Measurements from ENCODE around the gene MYH11.

MYH11 gene

GRCh38 chr16:15686287-15686686 lies 170.5 kb downstream of the MYH11 start:
- TF ChIP-seq EGR1 (IDR thresholded peaks at IDR 0.05) (no peak), REST (IDR thresholded peaks at IDR 0.05; ENCODE audit: low read depth) (no peak), ZBTB7A (IDR thresholded peaks at IDR 0.05; ENCODE audit: low read depth) (no peak), FOXM1 (IDR thresholded peaks at IDR 0.05; ENCODE audit: borderline replicate concordance, low read depth) (no peak), USF1 (IDR thresholded peaks at IDR 0.05) (no peak), TAF1 (IDR thresholded peaks at IDR 0.05; ENCODE audit: low read depth) (no peak), NFIC (IDR thresholded peaks at IDR 0.05) (no peak), CEBPB (IDR thresholded peaks at IDR 0.05) (no peak), EP300 (IDR thresholded peaks at IDR 0.05; ENCODE audit: borderline replicate concordance) (no peak), TCF12 (IDR thresholded peaks at IDR 0.05; ENCODE audit: low read depth) (no peak)

GRCh38 chr16:15682105-15682570 lies 174.7 kb downstream of the MYH11 start:
- TF ChIP-seq MAX (IDR thresholded peaks at IDR 0.05) (no peak), USF1 (IDR thresholded peaks at IDR 0.05) (peak; percentile 65)

- TF ChIP-seq ZBTB7A (IDR thresholded peaks at IDR 0.05; ENCODE audit: low read depth) (no peak), TCF12 (IDR thresholded peaks at IDR 0.05; ENCODE audit: low read depth) (no peak), EP300 (IDR thresholded peaks at IDR 0.05; ENCODE audit: borderline replicate concordance) (no peak), CREB1 (IDR thresholded peaks at IDR 0.05; ENCODE audit: low read depth) (no peak), FOXM1 (IDR thresholded peaks at IDR 0.05; ENCODE audit: borderline replicate concordance, low read depth) (no peak)
These were observed 179.4 kb downstream of the MYH11 start for GRCh38 chr16:15677447-15677846.

- TF ChIP-seq EP300 (IDR thresholded peaks at IDR 0.05; ENCODE audit: borderline replicate concordance) (no peak), USF1 (IDR thresholded peaks at IDR 0.05) (no peak), MAX (IDR thresholded peaks at IDR 0.05) (no peak), YY1 (IDR thresholded peaks at IDR 0.05; ENCODE audit: low read depth) (no peak), ZBTB7A (IDR thresholded peaks at IDR 0.05; ENCODE audit: low read depth) (no peak), REST (IDR thresholded peaks at IDR 0.05; ENCODE audit: low read depth) (no peak), TAF1 (IDR thresholded peaks at IDR 0.05; ENCODE audit: low read depth) (no peak), EGR1 (IDR thresholded peaks at IDR 0.05) (no peak), NFIC (IDR thresholded peaks at IDR 0.05) (no peak), CEBPB (IDR thresholded peaks at IDR 0.05) (no peak), TCF12 (IDR thresholded peaks at IDR 0.05; ENCODE audit: low read depth) (no peak), FOXM1 (IDR thresholded peaks at IDR 0.05; ENCODE audit: borderline replicate concordance, low read depth) (no peak), CREB1 (IDR thresholded peaks at IDR 0.05; ENCODE audit: low read depth) (no peak), RAD21 (IDR thresholded peaks at IDR 0.05; ENCODE audit: low read depth) (no peak), TEAD4 (IDR thresholded peaks at IDR 0.05) (no peak)
These were observed 180.3 kb downstream of the MYH11 start for GRCh38 chr16:15676506-15676905.

GRCh38 chr16:15674571-15674970 lies 182.3 kb downstream of the MYH11 start:
- TF ChIP-seq REST (IDR thresholded peaks at IDR 0.05; ENCODE audit: low read depth) (no peak), FOXM1 (IDR thresholded peaks at IDR 0.05; ENCODE audit: borderline replicate concordance, low read depth) (no peak), USF1 (IDR thresholded peaks at IDR 0.05) (no peak), NFIC (IDR thresholded peaks at IDR 0.05) (no peak), CEBPB (IDR thresholded peaks at IDR 0.05) (no peak), TAF1 (IDR thresholded peaks at IDR 0.05; ENCODE audit: low read depth) (no peak), TCF12 (IDR thresholded peaks at IDR 0.05; ENCODE audit: low read depth) (no peak), CREB1 (IDR thresholded peaks at IDR 0.05; ENCODE audit: low read depth) (no peak), RAD21 (IDR thresholded peaks at IDR 0.05; ENCODE audit: low read depth) (no peak)

Data from Ishikawa (cell line).